Measurements from ENCODE around the gene GBA3.
A peak's percentile ranks its signal among the peaks of the same experiment; 100 is the strongest.

The GBA3 gene

GRCh38 chr4:22676063-22676462 lies 16.7 kb upstream of the GBA3 start:
- H3K4me3 ChIP-seq (replicated peaks in 1 of 2; ENCODE audit: low read depth in 2 of 2, low read length in 2 of 2): no peak overlapping the region
- DNase-seq (ENCODE audit: low read depth in 2 of 2): no peak
- no peak for TF ChIP-seq CTCF (IDR thresholded peaks at IDR 0.05; ENCODE audit: low read depth, low read length)

DNA sequence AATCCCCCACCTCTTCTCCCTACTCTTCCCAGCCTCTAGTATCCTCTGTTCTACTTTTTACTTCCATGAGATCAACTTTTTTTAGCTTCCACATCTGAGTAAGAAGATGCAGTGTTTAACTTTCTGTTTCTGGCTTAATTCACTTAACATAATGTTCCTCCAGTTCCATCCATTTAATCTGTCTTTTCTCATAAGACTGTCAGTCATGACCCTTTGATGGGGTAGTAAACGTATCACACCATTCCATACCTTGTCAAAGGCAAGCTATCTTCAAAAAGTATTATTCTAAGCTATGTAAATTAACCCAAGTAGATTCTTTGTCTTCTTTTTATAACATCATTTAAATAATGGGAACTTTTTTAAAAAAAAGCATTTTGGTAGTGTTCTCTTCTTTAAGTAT lies 15.0 kb upstream of the GBA3 start:
- no peak for TF ChIP-seq CTCF (IDR thresholded peaks at IDR 0.05; ENCODE audit: low read depth, low read length)

GRCh38 chr4:22678940-22679854 lies 13.5 kb upstream of the GBA3 start:
- no peak overlapping the region for H3K4me3 ChIP-seq (replicated peaks in 1 of 2; ENCODE audit: low read depth in 2 of 2, low read length in 2 of 2)
- no peak for TF ChIP-seq CTCF (IDR thresholded peaks at IDR 0.05; ENCODE audit: low read depth, low read length)
- peak in 1 of 2 donors; percentile 5 for DNase-seq (ENCODE audit: low read depth in 2 of 2)

More for the DNA sequence above, 15.0 kb upstream of the GBA3 start:
- DNase-seq (ENCODE audit: low read depth in 2 of 2): no peak
- H3K4me3 ChIP-seq (replicated peaks in 1 of 2; ENCODE audit: low read depth in 2 of 2, low read length in 2 of 2): no peak overlapping the region

GRCh38 chr4:22680065-22680642 lies 12.6 kb upstream of the GBA3 start:
- no peak for TF ChIP-seq CTCF (IDR thresholded peaks at IDR 0.05; ENCODE audit: low read depth, low read length)
- H3K4me3 ChIP-seq (replicated peaks in 1 of 2; ENCODE audit: low read depth in 2 of 2, low read length in 2 of 2): no peak overlapping the region
- no peak for DNase-seq (ENCODE audit: low read depth in 2 of 2)

- DNase-seq (ENCODE audit: low read depth in 2 of 2): no peak
- TF ChIP-seq CTCF (IDR thresholded peaks at IDR 0.05; ENCODE audit: low read depth, low read length): no peak
- no peak overlapping the region for H3K4me3 ChIP-seq (replicated peaks in 1 of 2; ENCODE audit: low read depth in 2 of 2, low read length in 2 of 2)
Measured at GRCh38 chr4:22683726-22684125, 9.0 kb upstream of the GBA3 start.

- DNase-seq (ENCODE audit: low read depth in 2 of 2): peak in 1 of 2 donors; percentile 21
- no peak for TF ChIP-seq CTCF (IDR thresholded peaks at IDR 0.05; ENCODE audit: low read depth, low read length)
- no peak overlapping the region for H3K4me3 ChIP-seq (replicated peaks in 1 of 2; ENCODE audit: low read depth in 2 of 2, low read length in 2 of 2)
Measured at GRCh38 chr4:22686141-22686540, 6.6 kb upstream of the GBA3 start.
